IPS-15b (cell line): Measurements from ENCODE around the gene CHST10.

Source experiments
- H3K27me3 ChIP-seq: one replicate; pipeline ENCODE4 v1.6.1; 2013; ENCODE audit warnings: low read length; ENCODE audit not compliant: control insufficient read depth, insufficient read depth
- H3K36me3 ChIP-seq: one replicate; pipeline ENCODE4 v1.6.1; 2013; ENCODE audit warnings: low read length; ENCODE audit not compliant: control insufficient read depth, insufficient read depth
- H3K4me1 ChIP-seq: one replicate; pipeline ENCODE4 v1.6.1; 2013; ENCODE audit warnings: mild to moderate bottlenecking, low read length; ENCODE audit not compliant: control insufficient read depth, insufficient read depth
- H3K4me3 ChIP-seq: one replicate; pipeline ENCODE4 v1.5.1; 2013; ENCODE audit warnings: low read depth, low read length
- H3K9ac ChIP-seq: one replicate; pipeline ENCODE4 v1.6.1; 2013; ENCODE audit warnings: low read depth, mild to moderate bottlenecking, low read length
- H3K9me3 ChIP-seq: one replicate; pipeline ENCODE4 v1.6.1; 2013; ENCODE audit warnings: mild to moderate bottlenecking, low read length; ENCODE audit not compliant: control insufficient read depth, insufficient read depth

The CHST10 gene

GRCh38 chr2:100425573-100426383 is 8.3 kb upstream of the CHST10 start:
- H3K9ac ChIP-seq, result no peak overlapping the region
- no peaks in the 10 kb centered on the region for H3K36me3 ChIP-seq
- H3K27me3 ChIP-seq, result no peaks in the 10 kb centered on the region
- no peaks in the 10 kb centered on the region for H3K4me1 ChIP-seq
- H3K9me3 ChIP-seq, result no peaks in the 10 kb centered on the region
- H3K4me3 ChIP-seq, result no peak overlapping the region

GRCh38 chr2:100425107-100425506 is 7.6 kb upstream of the CHST10 start:
- no peak overlapping the region for H3K9ac ChIP-seq
- no peaks in the 10 kb centered on the region for H3K9me3 ChIP-seq
- H3K4me3 ChIP-seq, result no peak overlapping the region
- no peaks in the 10 kb centered on the region for H3K4me1 ChIP-seq
- H3K36me3 ChIP-seq, result no peaks in the 10 kb centered on the region
- no peaks in the 10 kb centered on the region for H3K27me3 ChIP-seq

- Histone ChIP-seq H3K9ac (no peak overlapping the region), H3K9me3 (no peaks in the 10 kb centered on the region), H3K36me3 (no peaks in the 10 kb centered on the region), H3K4me3 (no peak overlapping the region), H3K4me1 (no peaks in the 10 kb centered on the region), H3K27me3 (no peaks in the 10 kb centered on the region)
Observed at GRCh38 chr2:100424277-100424875, 6.9 kb upstream of the CHST10 start.

- no peak overlapping the region for H3K9ac ChIP-seq
- H3K36me3 ChIP-seq, result no peaks in the 10 kb centered on the region
- no peak overlapping the region for H3K4me3 ChIP-seq
- no peaks in the 10 kb centered on the region for H3K27me3 ChIP-seq
- no peaks in the 10 kb centered on the region for H3K9me3 ChIP-seq
- no peaks in the 10 kb centered on the region for H3K4me1 ChIP-seq
Observed at GRCh38 chr2:100423631-100424030, 6.2 kb upstream of the CHST10 start.

GRCh38 chr2:100422320-100423055 is 5.0 kb upstream of the CHST10 start:
- Histone ChIP-seq H3K9ac (no peak overlapping the region), H3K4me1 (no peaks in the 10 kb centered on the region), H3K36me3 (no peaks in the 10 kb centered on the region), H3K4me3 (no peak overlapping the region), H3K9me3 (no peaks in the 10 kb centered on the region), H3K27me3 (no peaks in the 10 kb centered on the region)

GRCh38 chr2:100419915-100420314 is 2.4 kb upstream of the CHST10 start:
- Histone ChIP-seq H3K27me3 (no peaks in the 10 kb centered on the region), H3K9me3 (no peaks in the 10 kb centered on the region), H3K9ac (no peak overlapping the region), H3K4me3 (no peak overlapping the region), H3K4me1 (peaks cover 7% of the 10 kb centered on the region), H3K36me3 (no peaks in the 10 kb centered on the region)

- no peak overlapping the region for H3K9ac ChIP-seq
- no peaks in the 10 kb centered on the region for H3K9me3 ChIP-seq
- peaks cover 14% of the 10 kb centered on the region for H3K4me1 ChIP-seq
- no peaks in the 10 kb centered on the region for H3K27me3 ChIP-seq
- no peak overlapping the region for H3K4me3 ChIP-seq
- H3K36me3 ChIP-seq, result no peaks in the 10 kb centered on the region
Observed at GRCh38 chr2:100418406-100418962, 1.0 kb upstream of the CHST10 start.

- no peaks in the 10 kb centered on the region for H3K27me3 ChIP-seq
- H3K36me3 ChIP-seq, result no peaks in the 10 kb centered on the region
- H3K9me3 ChIP-seq, result no peaks in the 10 kb centered on the region
- peaks cover 19% of the 10 kb centered on the region for H3K4me1 ChIP-seq
- peak overlapping the region; percentile 91 for H3K4me3 ChIP-seq
- H3K9ac ChIP-seq, result peak overlapping the region; percentile 66
Observed at GRCh38 chr2:100417711-100418124, 250 bp upstream of the CHST10 start.

- Histone ChIP-seq H3K9ac (peak overlapping the region; percentile 79), H3K27me3 (no peaks in the 10 kb centered on the region), H3K9me3 (no peaks in the 10 kb centered on the region), H3K4me1 (peaks cover 28% of the 10 kb centered on the region), H3K4me3 (peak overlapping the region; percentile 91), H3K36me3 (no peaks in the 10 kb centered on the region)
Observed at GRCh38 chr2:100416397-100416934, 1.0 kb downstream of the CHST10 start.

- H3K9ac ChIP-seq, result no peak overlapping the region
Observed at GRCh38 chr2:100413571-100413970, 3.9 kb downstream of the CHST10 start.

GRCh38 chr2:100412881-100413321 is 4.6 kb downstream of the CHST10 start:
- no peaks in the 10 kb centered on the region for H3K9me3 ChIP-seq
- no peaks in the 10 kb centered on the region for H3K36me3 ChIP-seq
- H3K9ac ChIP-seq, result no peak overlapping the region
- no peak overlapping the region for H3K4me3 ChIP-seq
- H3K4me1 ChIP-seq, result peaks cover 33% of the 10 kb centered on the region
- H3K27me3 ChIP-seq, result no peaks in the 10 kb centered on the region

More at GRCh38 chr2:100413571-100413970, 3.9 kb downstream of the CHST10 start:
- no peaks in the 10 kb centered on the region for H3K36me3 ChIP-seq
- H3K27me3 ChIP-seq, result no peaks in the 10 kb centered on the region
- no peaks in the 10 kb centered on the region for H3K9me3 ChIP-seq
- no peak overlapping the region for H3K4me3 ChIP-seq
- H3K4me1 ChIP-seq, result peaks cover 33% of the 10 kb centered on the region
